Kidney (tissue), 14 donors: Measurements from ENCODE around the gene MAP3K5. TPM values are rescaled to one million over a fixed set of nuclear protein-coding genes. Genes with fewer than 3 reads are reported as not detected.

ENCODE experiments used
- DNase-seq, 5 donors: peaks; one replicate each; pipeline ENCODE4 v3.0.0-alpha.2; 2013 to 2020
- FAIRE-seq: peaks from 2 replicates; lab custom pipeline; 2012; peaks lifted over from hg19 to GRCh38; lab: Jason Lieb, UNC
- H3K27ac ChIP-seq, 2 donors: one replicate each; pipeline ENCODE4 v1.7.0; 2013; ENCODE audit warnings: low read depth in 2 of 2, low read length in 2 of 2, inconsistent platforms in 1 of 2
- H3K27me3 ChIP-seq: one replicate; pipeline ENCODE4 v1.7.1; 2013; ENCODE audit warnings: low read length, inconsistent platforms; ENCODE audit not compliant: control insufficient read depth, insufficient read depth
- H3K36me3 ChIP-seq, 3 donors: one replicate each; pipeline versions ENCODE4 v1.7.0 to v1.7.1; 2013; ENCODE audit warnings: low read length in 3 of 3, control low read depth in 1 of 3, inconsistent platforms in 1 of 3; ENCODE audit not compliant: insufficient read depth in 3 of 3, control insufficient read depth in 2 of 3
- H3K4me1 ChIP-seq, 3 donors: one replicate each; pipeline versions ENCODE4 v1.7.0 to v1.7.1; 2013; ENCODE audit warnings: low read length in 3 of 3, inconsistent platforms in 1 of 3, low read depth in 1 of 3; ENCODE audit not compliant: control insufficient read depth in 2 of 3, insufficient read depth in 2 of 3
- H3K4me3 ChIP-seq, 3 donors: one replicate each; pipeline versions ENCODE4 v1.7.0 to v1.8.1; 2013; ENCODE audit warnings: low read length in 3 of 3, control low read depth in 1 of 3, inconsistent platforms in 1 of 3
- H3K9ac ChIP-seq, 3 donors: one replicate each; pipeline versions ENCODE4 v1.7.0 to v1.7.1; 2013; ENCODE audit warnings: low read length in 3 of 3, control low read depth in 1 of 3, inconsistent platforms in 1 of 3
- H3K9me3 ChIP-seq, 3 donors: one replicate each; pipeline versions ENCODE4 v1.7.0 to v1.7.1; 2013; ENCODE audit warnings: low read length in 3 of 3, control low read depth in 1 of 3, inconsistent platforms in 1 of 3; ENCODE audit not compliant: control insufficient read depth in 2 of 3, insufficient read depth in 1 of 3
- CTCF ChIP-seq: IDR thresholded peaks from 3 replicates; pipeline ENCODE4 v1.5.1; 2012; ENCODE audit warnings: mild to moderate bottlenecking, moderate library complexity, borderline replicate concordance; ENCODE audit not compliant: insufficient read depth; ENCODE audit errors: extremely low read depth
- intact Hi-C: fragments of 100-400 bp; cut with DNase I; formaldehyde crosslinking; loops from one replicate; pipeline ENCODE4 v1.11.1; 2022
- polyA plus RNA-seq: library from polyadenylated mRNA; stranded (reverse); fragments of 350-450 nt; fragmentation: Illumina TruSeq; extraction: RNeasy Lipid Tissue Mini Kit (QIAGEN cat#74804); gene quantifications from one replicate; pipeline ENCODE4 v1.2.3, GENCODE V29; 2014; ENCODE audit warnings: low read depth, low replicate concordance; ENCODE audit not compliant: insufficient read depth
- total RNA-seq: library from RNA; stranded (reverse); fragmentation: NEBNext Ultra II Directional; extraction: Animal tissue kit (Norgen Biotek cat#: 25700); gene quantifications from one replicate; pipeline ENCODE4 v1.2.1, GENCODE V29; 2021
- donor health status: control.
- donor health status: control.
- donor health status: control.
- donor health status: control.
- donor health status: control.
- donor health status: DM: yes; HTN: yes; CAD: no.
- donor health status: Normal renal cell carcinoma (clear cell type).

The MAP3K5 gene
- total and polyA plus RNA-seq, 2 donors from 2014 or later: 5.9 to 32.9 TPM

GRCh38 chr6:136552054-136552453, 240.2 kb downstream of the MAP3K5 start:
- Histone ChIP-seq H3K4me3 (no peak overlapping the region), H3K27ac (no peak overlapping the region), H3K27me3 (peaks cover 5% of the 10 kb centered on the region), H3K36me3 (no peaks in the 10 kb centered on the region), H3K4me1 (peaks cover 0 to 7% (median 7%) of the 10 kb centered on the region in 3 donors), H3K9ac (no peak overlapping the region), H3K9me3 (no peaks in the 10 kb centered on the region)
- no peak for TF ChIP-seq CTCF
- intact Hi-C loops: no loop called here
- DNase-seq (no peak), FAIRE-seq (no peak)

- FAIRE-seq: no peak
- Histone ChIP-seq H3K4me3 (peak overlapping the region; percentile 22 to 71 (median 68)), H3K9ac (peak overlapping the region in 2 of 3 donors; percentile 27 to 66), H3K27ac (peak overlapping the region; percentile 60 to 74), H3K27me3 (peaks cover 7% of the 10 kb centered on the region), H3K4me1 (peaks cover 0 to 13% (median 7%) of the 10 kb centered on the region in 3 donors), H3K36me3 (no peaks in the 10 kb centered on the region), H3K9me3 (no peaks in the 10 kb centered on the region)
- intact Hi-C loops: no loop called here
- TF ChIP-seq CTCF: no peak
- DNase-seq: peak in 3 of 5 donors; percentile 24 to 65 (median 48)
These were observed 241.2 kb downstream of the MAP3K5 start for GRCh38 chr6:136551103-136551502.

- peaks cover 0 to 13% (median 7%) of the 10 kb centered on the region in 3 donors for H3K4me1 ChIP-seq
- FAIRE-seq (no peak), DNase-seq (peak; percentile 88 to 95 (median 89))
- TF ChIP-seq CTCF: peak; percentile 87
- H3K27me3 ChIP-seq: peaks cover 7% of the 10 kb centered on the region
- no peaks in the 10 kb centered on the region for H3K36me3 ChIP-seq
- H3K9ac ChIP-seq: peak within 1 kb of the TSS; percentile 3 to 70 (median 43)
- intact Hi-C loops: no loop called here
- no peaks in the 10 kb centered on the region for H3K9me3 ChIP-seq
- H3K4me3 ChIP-seq: peak within 1 kb of the TSS; percentile 56 to 71 (median 68)
- H3K27ac ChIP-seq: peak within 1 kb of the TSS; percentile 60 to 74
These were observed 241.8 kb downstream of the MAP3K5 start, which contains the start of gene MAP7 for GRCh38 chr6:136550330-136551071. MAP7 (minus strand) TSS chr6:136550422; CDS start chr6:136550408, 14 bp downstream.
